GM18867 (cell line): ENCODE data around the gene USH1G.
"Not testable (repeated sequence)": the region's sequence is repeated elsewhere in the genome, so short reads cannot be mapped to it uniquely, and the experiment has no call there.

ENCODE experiments used
- ATAC-seq: cut with Tn5 transposase; IDR thresholded peaks from one replicate; pipeline ENCODE4 v1.9.1; 2021; ENCODE audit warnings: mild to moderate bottlenecking, moderate library complexity; ENCODE audit not compliant: unreplicated experiment

The USH1G gene

DNA sequence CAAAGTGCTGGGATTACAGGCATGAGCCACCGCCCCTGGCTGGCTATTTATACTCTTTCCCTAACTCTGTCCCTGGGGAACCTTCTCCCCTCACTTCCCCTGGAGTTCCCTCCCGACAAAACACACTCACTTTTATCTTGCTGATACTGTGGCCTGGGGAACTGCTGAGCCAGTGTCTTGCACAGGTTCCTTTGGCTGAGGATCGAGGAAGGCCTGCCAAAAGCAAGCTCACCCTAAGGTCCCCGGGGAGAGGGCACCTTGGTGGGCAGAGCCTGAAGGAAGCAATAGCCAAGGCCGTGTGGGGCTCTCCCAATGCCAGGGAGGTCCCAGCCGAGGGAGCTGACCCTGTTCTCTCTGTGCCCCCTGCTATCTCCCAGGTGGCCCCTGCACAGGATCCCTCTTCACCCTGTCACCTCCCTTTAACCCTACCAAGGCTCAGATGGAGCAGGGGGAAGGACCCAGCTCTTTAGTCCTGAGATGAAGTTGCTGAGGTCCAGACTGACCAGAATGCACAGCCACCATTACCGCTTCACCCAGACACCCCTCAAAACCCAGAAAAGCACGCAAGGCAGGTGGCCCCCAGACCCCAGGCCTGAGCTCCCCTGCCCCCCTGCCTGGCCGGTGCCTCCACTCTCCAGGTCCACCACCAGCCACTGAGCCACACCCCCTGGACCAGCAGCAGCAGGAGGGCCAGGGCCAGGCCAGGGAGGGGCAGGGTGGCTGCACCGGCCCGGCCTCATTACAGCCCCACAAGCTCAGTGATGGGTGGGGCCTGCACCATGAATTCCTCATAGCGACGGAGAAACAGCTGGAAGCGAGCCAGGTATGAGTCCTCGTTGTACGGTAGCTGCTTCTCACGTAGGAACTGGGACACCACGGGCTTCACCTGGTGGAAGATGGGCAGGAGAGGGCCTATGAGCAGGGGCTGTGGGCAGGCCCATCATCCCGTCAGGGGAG is 45.2 kb downstream of the USH1G start:
- ATAC-seq, result no peak

- ATAC-seq, result no peak
These were observed 47.0 kb downstream of the USH1G start for GRCh38 chr17:74875977-74876593.

DNA sequence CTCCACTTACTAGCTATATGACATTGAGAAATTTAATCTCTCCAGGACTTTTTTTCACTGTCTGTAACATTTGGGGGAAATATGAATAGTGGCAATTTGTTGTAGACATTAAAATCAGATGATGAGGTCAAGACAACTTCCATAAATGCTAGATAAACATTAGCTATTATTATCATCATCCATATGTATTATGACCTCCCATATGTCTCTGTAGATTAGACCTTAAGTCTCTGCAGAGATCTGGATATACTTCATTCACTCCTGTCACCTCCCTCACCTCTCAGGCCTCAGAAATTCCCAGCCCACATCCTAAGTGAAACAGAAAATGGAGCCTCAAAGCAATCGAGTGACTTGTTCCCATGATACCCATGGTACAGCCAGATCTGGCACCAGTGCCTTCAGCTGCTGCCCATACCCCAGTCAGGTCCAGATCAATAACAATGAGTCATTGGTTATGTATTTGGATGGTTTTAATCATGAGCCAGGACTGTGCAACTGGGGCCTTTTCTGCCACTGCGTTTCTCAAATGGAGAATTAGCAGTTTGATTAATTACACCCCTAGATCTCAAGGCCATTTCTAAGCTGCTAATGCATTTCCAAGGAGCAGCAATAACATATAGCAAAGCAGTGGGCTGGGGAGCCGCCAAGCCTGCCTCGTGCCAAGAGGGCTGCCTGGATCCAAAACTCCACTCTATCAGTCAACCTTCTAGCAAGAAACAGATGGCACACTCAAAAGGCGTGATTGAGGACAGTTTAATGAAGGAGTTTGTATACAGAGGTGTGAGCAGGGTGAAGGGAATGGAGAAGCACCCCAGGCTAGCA is 47.7 kb downstream of the USH1G start:
- ATAC-seq, result no peak

DNA sequence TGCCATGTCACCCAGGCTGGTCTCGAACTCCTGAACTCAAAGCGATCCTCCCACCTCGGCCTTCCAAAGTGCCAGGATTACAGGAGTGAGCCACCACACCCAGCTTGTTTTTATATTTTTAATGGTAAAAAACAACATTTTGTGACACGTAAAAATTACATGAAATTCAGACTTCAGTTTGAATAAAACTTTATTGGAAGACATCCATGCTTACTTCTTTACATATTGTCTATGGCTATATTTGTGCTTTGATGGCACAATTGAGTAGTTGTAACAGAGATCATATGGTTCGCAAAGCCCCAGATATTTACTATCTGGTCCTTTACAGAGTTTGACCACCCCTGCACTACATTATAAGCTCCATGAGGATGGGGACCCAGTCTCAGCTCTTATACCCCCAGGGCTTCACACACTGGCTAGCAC is 48.4 kb downstream of the USH1G start:
- ATAC-seq, result no peak

GRCh38 chr17:74873874-74874614 is 49.0 kb downstream of the USH1G start:
- ATAC-seq, result no peak

DNA sequence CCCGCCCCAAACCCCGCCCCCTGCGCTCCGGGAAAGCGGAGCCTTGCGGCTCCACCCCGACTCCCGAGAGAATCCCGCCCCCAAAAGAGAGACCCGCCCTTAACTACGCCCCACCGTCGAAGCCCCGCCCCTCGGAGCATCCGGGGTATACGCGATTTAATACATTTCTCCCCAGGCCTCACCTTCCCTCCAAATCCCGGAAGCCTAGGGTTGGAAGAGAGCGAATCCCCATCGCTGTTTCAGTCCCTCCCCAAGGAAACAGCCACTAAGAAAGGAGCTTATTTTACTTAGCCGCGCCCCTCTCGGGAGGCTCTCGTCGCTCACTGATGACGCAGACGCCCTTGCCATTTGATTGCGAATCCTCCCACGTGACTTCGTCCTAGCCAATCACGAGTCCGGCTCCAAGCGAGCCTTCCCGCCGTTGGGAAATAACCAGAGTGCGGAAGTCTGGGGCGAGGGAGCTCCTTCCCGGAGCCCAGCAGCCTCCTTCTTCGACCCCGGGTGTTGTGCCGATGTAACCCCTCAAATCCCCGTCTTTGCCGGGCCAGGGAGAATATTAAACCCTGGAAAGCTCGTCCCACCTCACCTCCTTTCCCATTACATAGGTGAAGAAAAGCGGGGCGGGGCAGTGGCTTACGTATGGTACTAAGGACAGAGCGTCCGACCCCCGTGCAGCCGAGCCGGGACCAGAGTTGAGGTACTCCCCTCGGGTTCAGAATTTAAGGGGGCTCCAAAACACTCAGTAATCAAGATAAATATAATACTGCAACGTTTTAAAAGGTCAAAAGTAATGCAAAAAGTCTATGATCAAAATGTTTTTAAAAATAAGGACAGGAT is 49.8 kb downstream of the USH1G start:
- ATAC-seq, result peak; percentile 87

DNA sequence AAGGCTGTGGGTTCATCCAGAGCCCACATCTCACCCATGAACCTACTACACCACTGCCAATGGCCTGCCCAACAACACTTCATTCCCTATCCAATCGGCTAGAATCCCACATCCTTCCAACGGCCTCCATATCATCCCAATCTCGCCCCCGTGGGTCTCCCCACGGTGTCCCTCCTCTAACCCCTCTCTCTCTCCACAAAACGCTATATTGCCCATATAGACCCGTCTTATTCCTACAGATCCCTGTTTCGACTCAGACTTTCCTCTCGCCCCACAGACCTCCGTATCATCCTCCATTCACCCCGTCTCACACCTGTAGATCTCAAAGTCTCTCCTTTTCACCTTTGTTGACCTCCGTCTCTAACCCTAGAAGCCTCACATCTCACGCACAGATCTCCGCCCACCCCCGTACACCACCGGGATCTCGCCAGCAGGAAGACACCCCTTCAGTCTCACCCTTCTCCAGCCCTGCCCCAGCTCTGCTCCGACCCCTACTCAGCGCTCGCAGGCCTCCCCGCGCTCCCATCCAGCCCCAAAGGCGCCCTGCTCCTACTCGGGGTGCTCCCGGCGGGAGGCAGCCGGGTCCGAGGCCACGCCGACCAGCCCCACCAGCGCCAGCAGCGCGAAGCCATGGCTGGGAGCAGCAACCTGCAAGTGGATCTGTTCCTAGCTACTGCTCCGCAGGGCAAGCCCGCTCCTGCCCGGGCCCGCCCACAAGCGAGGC is 50.6 kb downstream of the USH1G start, which contains the start of gene FDXR:
Gene FDXR (minus strand): TSS at position 682 of the 724 bp plus-strand sequence. CDS start 50 bp downstream, at position 632.
- ATAC-seq, result peak; percentile 21

DNA sequence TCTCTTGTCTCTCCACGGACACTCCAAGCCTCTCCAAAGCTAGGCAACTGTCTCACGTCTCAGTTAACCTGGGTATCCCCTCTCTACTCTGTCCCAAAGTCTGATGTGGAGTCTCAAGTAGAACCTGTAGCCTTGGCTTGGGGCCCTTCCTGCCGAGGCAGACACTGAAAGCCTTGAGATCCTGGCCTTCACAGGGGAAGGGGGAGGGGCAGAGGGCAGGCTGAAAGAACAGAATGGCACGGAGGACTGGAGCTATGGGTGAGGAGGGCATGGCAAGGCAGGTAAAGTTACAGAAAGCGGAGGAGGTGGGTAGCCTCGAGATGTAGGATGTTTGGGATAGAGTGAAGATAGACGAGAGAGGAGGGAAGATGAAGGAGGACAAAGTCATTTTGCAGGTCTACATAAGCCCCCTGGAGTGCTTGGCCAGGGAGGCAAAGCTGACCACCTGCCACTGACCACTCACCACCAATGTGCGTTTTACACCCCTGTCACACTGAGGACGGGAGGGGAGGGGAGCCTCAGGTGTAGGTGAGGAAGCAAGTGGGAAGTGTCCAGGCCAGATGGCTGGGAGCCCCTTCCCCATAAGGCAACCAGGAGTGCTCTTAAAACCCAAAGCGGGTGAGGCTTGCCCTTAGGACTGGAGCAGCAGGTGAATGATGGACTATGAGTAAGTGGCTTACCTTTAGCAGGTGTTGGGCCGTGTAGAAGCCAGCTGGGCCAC is 51.5 kb downstream of the USH1G start:
- ATAC-seq, result no peak

GRCh38 chr17:74870512-74870911 is 52.5 kb downstream of the USH1G start:
- no peak for ATAC-seq

- ATAC-seq, result not testable (repeated sequence)
These were observed 53.0 kb downstream of the USH1G start for GRCh38 chr17:74870028-74870427.

- no peak for ATAC-seq
These were observed 54.2 kb downstream of the USH1G start for GRCh38 chr17:74868908-74869255.

- no peak for ATAC-seq
These were observed 54.7 kb downstream of the USH1G start for GRCh38 chr17:74868251-74868907.

GRCh38 chr17:74866198-74866835 is 56.7 kb downstream of the USH1G start:
- ATAC-seq, result no peak
